Measurements from ENCODE around the gene CHCHD6. TPM values are rescaled to one million over a fixed set of nuclear protein-coding genes. Genes with fewer than 3 reads are reported as not detected.

CHCHD6 gene
- total RNA-seq, 1 experiment from 2014 or later = 36.3 TPM

DNA sequence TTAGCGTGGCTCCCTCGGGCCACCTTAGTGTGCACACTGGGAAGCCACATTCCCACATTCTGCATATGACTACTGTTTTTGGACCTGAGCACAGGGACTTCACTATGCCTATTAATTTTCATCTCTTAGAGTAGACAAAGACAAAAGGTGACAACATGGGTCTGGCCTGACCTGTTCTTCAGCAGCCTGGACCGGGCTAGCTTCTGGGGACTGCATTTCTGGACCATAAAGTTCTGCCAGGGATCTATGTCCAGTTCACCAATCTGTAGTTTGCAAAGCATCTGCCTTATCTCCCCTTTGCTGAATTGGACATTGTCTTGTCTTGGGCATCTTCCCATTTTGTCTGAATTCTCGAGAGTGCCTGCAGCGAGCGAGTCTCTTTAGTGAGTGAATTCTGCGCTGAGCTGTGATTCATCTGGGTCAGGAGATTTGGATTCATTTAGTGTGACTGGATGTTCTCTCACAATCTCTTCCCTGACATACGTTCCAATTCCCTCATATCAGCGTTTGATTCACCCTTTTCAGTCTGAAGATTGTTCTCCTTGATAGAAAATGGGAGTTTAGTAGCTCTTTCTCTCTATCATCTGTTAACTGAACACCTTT lies 166.7 kb downstream of the CHCHD6 start:
- ChIA-PET CTCF (no interaction called here), RAD21 (ENCODE audit: low non-redundant PET in 1 of 2, low total read pairs in 2 of 2, uncharacterized antibody in 2 of 2, unreplicated experiment in 2 of 2) (no interaction called here), POLR2A (no interaction called here)
- intact Hi-C loops (cut with micrococcal nuclease) = no loop called here
- Histone ChIP-seq H3K27me3 (ENCODE audit: insufficient read depth, low read length) (no peaks in the 10 kb centered on the region), H3K4me2 (ENCODE audit: low read length) (no peak overlapping the region), H3K79me2 (ENCODE audit: insufficient read depth, low read length) (no peaks in the 10 kb centered on the region), H3K9me2 (ENCODE audit: insufficient read depth) (no peaks in the 10 kb centered on the region), H3K4me1 (ENCODE audit: control insufficient read depth in 1 of 2, insufficient read depth in 2 of 2, low read length in 2 of 2) (no peaks in the 10 kb centered on the region), H3K9me3 (ENCODE audit: control insufficient read depth in 1 of 2, insufficient read depth in 1 of 2, low read depth in 1 of 2, low read length in 2 of 2) (no peaks in the 10 kb centered on the region), H2AFZ (ENCODE audit: low read depth, low read length, poor library complexity, severe bottlenecking) (no peak overlapping the region), H3K4me3 (replicated peaks in 1 of 2; ENCODE audit: low read depth in 1 of 2, low read length in 2 of 2) (no peak overlapping the region), H3K27ac (ENCODE audit: low read depth, low read length) (no peak overlapping the region), H3K36me3 (ENCODE audit: control insufficient read depth in 1 of 2, insufficient read depth in 2 of 2, low read length in 2 of 2) (no peaks in the 10 kb centered on the region), H3K9ac (ENCODE audit: low read length) (no peak overlapping the region), H4K20me1 (ENCODE audit: insufficient read depth) (no peaks in the 10 kb centered on the region; the same call in 1 of the 2 replicates)
- DNase-seq (ENCODE audit: low read depth, low spot score) (no peak), ATAC-seq (no peak)
- no TSS peak for BruUV-seq (replicated peaks)
- TF ChIP-seq FOSL1 (IDR thresholded peaks at IDR 0.05; ENCODE audit: low read depth) (no peak), POLR2A (IDR thresholded peaks at IDR 0.05; ENCODE audit: borderline replicate concordance, extremely low read depth, insufficient read depth, insufficient read length) (no peak)

DNA sequence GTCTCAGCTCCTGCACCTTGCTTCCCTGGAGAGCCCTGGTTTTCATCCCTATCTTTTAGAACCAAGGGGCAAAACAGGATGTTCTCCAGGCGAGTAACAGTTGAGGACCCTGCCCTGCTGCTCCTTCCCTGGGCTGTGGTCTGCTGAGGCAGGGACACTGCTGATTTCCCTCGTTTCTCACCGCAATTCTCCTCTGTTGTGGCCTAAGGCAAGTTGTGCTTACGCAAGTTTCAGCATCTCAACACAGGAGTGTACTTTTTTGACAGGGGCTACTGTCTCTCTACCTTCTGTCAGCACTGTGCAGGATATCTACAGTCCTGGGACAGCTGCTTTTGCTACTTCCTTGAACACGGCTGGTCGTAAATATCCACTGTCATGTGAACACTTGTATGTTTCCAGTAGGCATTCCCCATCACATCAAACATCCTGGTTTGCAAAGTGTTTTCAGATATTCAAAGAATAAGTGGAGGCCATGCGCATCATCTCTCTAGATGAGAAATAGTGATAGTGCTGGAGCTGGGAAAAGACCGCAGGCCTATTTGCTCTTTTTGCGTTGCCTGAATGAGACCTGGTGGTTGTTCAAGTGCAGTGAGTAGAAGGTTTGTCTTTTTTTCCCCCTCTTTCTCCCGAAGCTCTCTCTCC lies 168.8 kb downstream of the CHCHD6 start:
- ATAC-seq = no peak
- no peaks in the 10 kb centered on the region for H3K9me3 ChIP-seq (ENCODE audit: control insufficient read depth in 1 of 2, insufficient read depth in 1 of 2, low read depth in 1 of 2, low read length in 2 of 2)
- no peaks in the 10 kb centered on the region for H3K27me3 ChIP-seq (ENCODE audit: insufficient read depth, low read length)
- H3K4me3 ChIP-seq (replicated peaks in 1 of 2; ENCODE audit: low read depth in 1 of 2, low read length in 2 of 2) = no peak overlapping the region
- ChIA-PET POLR2A (no interaction called here), RAD21 (ENCODE audit: low non-redundant PET in 1 of 2, low total read pairs in 2 of 2, uncharacterized antibody in 2 of 2, unreplicated experiment in 2 of 2) (no interaction called here), CTCF (no interaction called here)
- intact Hi-C loops (cut with micrococcal nuclease) = no loop called here
- no peaks in the 10 kb centered on the region for H3K79me2 ChIP-seq (ENCODE audit: insufficient read depth, low read length)
- no peaks in the 10 kb centered on the region for H3K4me1 ChIP-seq (ENCODE audit: control insufficient read depth in 1 of 2, insufficient read depth in 2 of 2, low read length in 2 of 2)
- BruUV-seq (replicated peaks) = no TSS peak
- no peaks in the 10 kb centered on the region for H3K9me2 ChIP-seq (ENCODE audit: insufficient read depth)
- H3K4me2 ChIP-seq (ENCODE audit: low read length) = no peak overlapping the region
- H3K9ac ChIP-seq (ENCODE audit: low read length) = no peak overlapping the region
- no peak for TF ChIP-seq CEBPB (IDR thresholded peaks at IDR 0.05; ENCODE audit: low read depth)
- TF ChIP-seq POLR2AphosphoS5 (IDR thresholded peaks at IDR 0.05; ENCODE audit: low read depth, low read length) = no peak
- TF ChIP-seq TCF7L2 (IDR thresholded peaks at IDR 0.05; ENCODE audit: borderline replicate concordance, extremely low read depth, insufficient read depth, insufficient read length) = no peak
- H4K20me1 ChIP-seq (ENCODE audit: insufficient read depth) = no peaks in the 10 kb centered on the region; the same call in 1 of the 2 replicates
- H3K27ac ChIP-seq (ENCODE audit: low read depth, low read length) = no peak overlapping the region
- no peaks in the 10 kb centered on the region for H3K36me3 ChIP-seq (ENCODE audit: control insufficient read depth in 1 of 2, insufficient read depth in 2 of 2, low read length in 2 of 2)
- no peak overlapping the region for H2AFZ ChIP-seq (ENCODE audit: low read depth, low read length, poor library complexity, severe bottlenecking)
- DNase-seq (ENCODE audit: low read depth, low spot score) = no peak

All from HCT116 (cell line).